Prostate gland (tissue), 2 donors: Measurements from ENCODE around the gene VLDLR. TPM values are rescaled to one million over a fixed set of nuclear protein-coding genes. Genes with fewer than 3 reads are reported as not detected.

Source experiments
- DNase-seq: peaks from one replicate; pipeline ENCODE4 v3.0.0-alpha.2; 2019; ENCODE audit warnings: low spot score
- H3K27ac ChIP-seq, 2 donors: fragments of 200-600 bp; sonication (generic); 2 replicates each; pipeline ENCODE4 v1.5.1; 2017 to 2019
- H3K27me3 ChIP-seq: fragments of 200-600 bp; sonication (generic); replicated peaks from 2 replicates; pipeline ENCODE4 v1.5.1; 2019; ENCODE audit not compliant: insufficient read depth
- H3K36me3 ChIP-seq, 2 donors: fragments of 200-600 bp; sonication (generic); 1 replicate in 1 of 2; 2 replicates in 1 of 2; pipeline versions ENCODE4 v1.5.1 to v1.8.1; 2017 to 2019
- H3K4me1 ChIP-seq: fragments of 200-600 bp; sonication (generic); replicated peaks from 2 replicates; pipeline ENCODE4 v1.5.1; 2019
- H3K4me3 ChIP-seq, 2 donors: fragments of 200-600 bp; sonication (generic); 2 replicates each; pipeline ENCODE4 v1.5.1; 2017 to 2019
- H3K9me3 ChIP-seq: fragments of 200-600 bp; sonication (generic); 2 replicates; pipeline ENCODE4 v1.5.1; 2017
- CTCF ChIP-seq, 4 experiments: fragments of 200-600 bp in 2 of 4; fragments of 450-650 bp in 2 of 4; sonication (generic) in 2 of 4; IDR thresholded peaks; 1 replicate in 3 of 4; 2 replicates in 1 of 4; pipeline ENCODE4 v1.5.1; 2016 to 2019; ENCODE audit warnings: antibody characterized with exemption in 4 of 4, mild to moderate bottlenecking in 2 of 4, moderate library complexity in 2 of 4
- POLR2A ChIP-seq: fragments of 450-650 bp; IDR thresholded peaks from one replicate; pipeline ENCODE4 v1.6.1; 2016; ENCODE audit warnings: antibody characterized with exemption, mild to moderate bottlenecking
- POLR2AphosphoS5 ChIP-seq: sonication (generic); formaldehyde crosslinking; IDR thresholded peaks from one replicate; pipeline ENCODE4 v1.6.1; 2017; ENCODE audit warnings: antibody characterized with exemption
- WGBS: methylation state at CpG from one replicate; pipeline ENCODE4 v1.1.5; 2018; 5-methylcytosine and 5-hydroxymethylcytosine counted together
- intact Hi-C: fragments of 100-400 bp; cut with DNase I; formaldehyde crosslinking; loops from one replicate; pipeline ENCODE4 v1.14.2; 2022
- total RNA-seq, 2 donors: library from RNA; depleted of rRNA; stranded (reverse); fragments of >200 nt; gene quantifications; one replicate each; pipeline ENCODE4 v1.1.0, GENCODE V29; 2016

VLDLR gene
- total RNA-seq, 2 donors from 2014 or later = 8.9 to 12.8 TPM

DNA sequence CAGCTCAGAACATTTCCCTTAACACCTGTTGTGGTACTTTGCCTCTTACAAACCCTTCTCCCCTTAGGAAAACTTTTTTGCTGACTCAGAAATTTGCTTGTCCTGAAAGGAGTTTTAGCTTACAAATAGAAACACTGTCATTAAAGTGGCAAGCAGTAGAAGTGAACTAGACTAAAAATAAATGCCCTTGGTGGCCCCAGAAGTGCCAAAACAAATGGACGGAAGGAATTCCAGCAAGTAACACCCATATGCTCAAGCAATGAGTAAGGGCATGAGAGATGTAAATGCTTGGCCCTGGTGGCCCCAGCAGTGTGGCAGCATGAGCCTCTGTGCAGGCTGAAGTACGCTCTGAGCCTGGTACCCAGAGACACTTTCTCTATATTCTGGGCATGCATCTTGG, 8.6 kb downstream of the VLDLR start:
- Histone ChIP-seq H3K36me3 (no peaks in the 10 kb centered on the region), H3K4me1 (peaks cover 9% of the 10 kb centered on the region), H3K4me3 (no peak overlapping the region), H3K27me3 (no peaks in the 10 kb centered on the region), H3K9me3 (no peaks in the 10 kb centered on the region), H3K27ac (no peak overlapping the region)
- intact Hi-C loops = no loop called here
- no peak for DNase-seq
- 91% methylated on average over 2 of the region's 2 CpGs for whole genome bisulfite sequencing
- TF ChIP-seq POLR2A (no peak), POLR2AphosphoS5 (no peak), CTCF (IDR thresholded peaks at IDR 0.05) (no peak)

GRCh38 chr9:2631263-2631662, 9.7 kb downstream of the VLDLR start:
- Histone ChIP-seq H3K4me1 (peaks cover 9% of the 10 kb centered on the region), H3K36me3 (no peaks in the 10 kb centered on the region), H3K27ac (no peak overlapping the region), H3K27me3 (no peaks in the 10 kb centered on the region), H3K4me3 (no peak overlapping the region), H3K9me3 (no peaks in the 10 kb centered on the region)
- TF ChIP-seq CTCF (IDR thresholded peaks at IDR 0.05) (no peak), POLR2AphosphoS5 (no peak), POLR2A (no peak)
- intact Hi-C loops = no loop called here
- DNase-seq = no peak
- 89% methylated on average over 1 of the region's 1 CpG for WGBS

GRCh38 chr9:2634153-2634552, 12.6 kb downstream of the VLDLR start:
- intact Hi-C loops = no loop called here
- no peak for DNase-seq
- H3K36me3 ChIP-seq = no peaks in the 10 kb centered on the region
- no peak overlapping the region for H3K4me3 ChIP-seq
- no peaks in the 10 kb centered on the region for H3K27me3 ChIP-seq
- peaks cover 9% of the 10 kb centered on the region for H3K4me1 ChIP-seq
- no peak overlapping the region for H3K27ac ChIP-seq
- WGBS = 53% methylated on average over 8 of the region's 8 CpGs
- TF ChIP-seq POLR2AphosphoS5 (no peak), CTCF (IDR thresholded peaks at IDR 0.05) (no peak), POLR2A (no peak)
- H3K9me3 ChIP-seq = no peaks in the 10 kb centered on the region

DNA sequence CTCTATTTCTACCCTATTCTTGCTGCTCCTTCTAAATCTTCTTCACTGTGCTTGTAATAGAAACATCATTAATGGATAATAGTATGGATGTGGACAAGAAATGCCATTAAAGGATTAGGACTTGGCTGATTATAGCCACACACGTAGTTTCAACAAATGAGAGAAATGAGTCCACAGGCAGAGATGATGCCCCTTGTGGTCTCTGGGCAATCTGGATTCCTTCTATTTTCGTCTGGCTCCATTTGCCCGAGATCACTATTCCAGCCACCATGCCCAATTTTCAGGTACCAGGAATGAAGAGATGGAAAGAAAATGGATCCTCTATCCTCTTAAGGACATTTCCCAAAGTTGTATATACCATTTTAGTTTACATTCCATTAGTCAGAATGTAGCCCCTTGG, 13.2 kb downstream of the VLDLR start:
- TF ChIP-seq CTCF (IDR thresholded peaks at IDR 0.05) (no peak), POLR2AphosphoS5 (no peak)
- Histone ChIP-seq H3K4me1 (peaks cover 9% of the 10 kb centered on the region), H3K27ac (no peak overlapping the region), H3K27me3 (no peaks in the 10 kb centered on the region), H3K9me3 (no peaks in the 10 kb centered on the region), H3K36me3 (no peaks in the 10 kb centered on the region), H3K4me3 (no peak overlapping the region)
- no peak for DNase-seq
- WGBS = 93% methylated on average over 3 of the region's 3 CpGs
- intact Hi-C loops = no loop called here

DNA sequence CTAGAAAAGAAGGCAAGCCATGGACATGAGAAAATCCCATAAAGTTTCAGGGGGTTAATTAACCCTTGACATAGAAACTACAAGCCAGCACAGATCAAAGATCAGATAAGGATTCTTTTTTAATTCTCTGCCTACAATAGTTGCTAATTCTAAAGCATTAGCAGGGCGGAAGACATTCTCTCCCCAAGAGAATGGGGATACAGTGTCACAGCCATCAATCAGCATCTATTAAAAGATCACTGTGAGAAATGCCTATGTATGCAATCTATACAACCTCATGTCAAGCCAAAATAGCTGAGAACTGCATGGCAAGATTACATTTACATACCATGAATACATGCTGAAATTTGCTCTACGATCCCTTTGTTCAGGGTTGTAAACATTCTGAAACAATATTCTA, 14.3 kb downstream of the VLDLR start:
- TF ChIP-seq POLR2AphosphoS5 = no peak
- TF ChIP-seq POLR2A = no peak
- no peak for TF ChIP-seq CTCF (IDR thresholded peaks at IDR 0.05)
- Histone ChIP-seq H3K27ac (no peak overlapping the region), H3K4me3 (no peak overlapping the region), H3K36me3 (no peaks in the 10 kb centered on the region), H3K9me3 (no peaks in the 10 kb centered on the region), H3K4me1 (peaks cover 9% of the 10 kb centered on the region), H3K27me3 (no peaks in the 10 kb centered on the region)
- intact Hi-C loops = no loop called here
- no peak for DNase-seq
- WGBS = 95% methylated on average over 2 of the region's 2 CpGs
